IMR-90 (cell line): ENCODE results near the gene NLGN1. TPM values are rescaled to one million over a fixed set of nuclear protein-coding genes. Genes with fewer than 3 reads are reported as not detected.

Experiments
- ATAC-seq: fragments of 200-7000 bp; cut with Tn5 transposase; 2 replicates; pipeline ENCODE4 v1.9.1; 2020; ENCODE audit warnings: low read depth, mild to moderate bottlenecking, moderate library complexity
- BruUV-seq: library from RNA; stranded (reverse); fragments of 400-500 nt; replicated peaks from 2 replicates; lab custom pipeline; 2021; lab: Mats Ljungman, UMichigan
- CTCF ChIA-PET: fragments of 300-600 bp; formaldehyde crosslinking; extraction: SDS; loops from one replicate; lab custom pipeline; 2021; ENCODE audit warnings: antibody characterized with exemption; lab: Yijun Ruan, JAX
- POLR2A ChIA-PET: fragments of 300-600 bp; sonication (Branson Sonifier 250); formaldehyde crosslinking; loops from one replicate; lab custom pipeline; 2022; ENCODE audit warnings: antibody characterized with exemption; ENCODE audit not compliant: unreplicated experiment; lab: Charles Lee
- DNase-seq: peaks from one replicate; pipeline ENCODE4 v3.0.0; 2013
- H2AFZ ChIP-seq: replicated peaks from 2 replicates; pipeline ENCODE3; 2013; ENCODE audit warnings: low read length, mild to moderate bottlenecking; ENCODE audit not compliant: poor library complexity
- H2AK5ac ChIP-seq: 2 replicates; pipeline ENCODE4 v1.6.1; 2013; ENCODE audit warnings: low read depth, low read length, inconsistent platforms
- H2AK9ac ChIP-seq: replicated peaks from 2 replicates; pipeline ENCODE3; 2013; ENCODE audit warnings: mild to moderate bottlenecking, low read depth, low read length, moderate library complexity; ENCODE audit not compliant: poor library complexity
- H2BK120ac ChIP-seq: 2 replicates; pipeline ENCODE4 v1.6.1; 2013; ENCODE audit warnings: low read depth, low read length, inconsistent platforms
- H2BK15ac ChIP-seq: 3 replicates; pipeline ENCODE4 v1.6.1; 2013; ENCODE audit warnings: low read depth, low read length, inconsistent platforms
- H2BK20ac ChIP-seq: 2 replicates; pipeline ENCODE4 v1.6.1; 2013; ENCODE audit warnings: low read depth, mild to moderate bottlenecking, inconsistent platforms, low read length, moderate library complexity
- H2BK5ac ChIP-seq: 2 replicates; pipeline ENCODE4 v1.6.1; 2013; ENCODE audit warnings: mild to moderate bottlenecking, low read depth, low read length, inconsistent platforms; ENCODE audit not compliant: poor library complexity, severe bottlenecking
- H3K14ac ChIP-seq: replicated peaks from 2 replicates; pipeline ENCODE4 v1.6.1; 2013; ENCODE audit warnings: low read depth, low read length, inconsistent platforms
- H3K18ac ChIP-seq: 2 replicates; pipeline ENCODE4 v1.6.1; 2013; ENCODE audit warnings: low read depth, low read length, control low read depth
- H3K23ac ChIP-seq: 2 replicates; pipeline ENCODE4 v1.6.1; 2013; ENCODE audit warnings: low read depth, low read length, inconsistent platforms
- H3K27ac ChIP-seq: 2 replicates; pipeline ENCODE4 v1.5.1; 2013; ENCODE audit warnings: mild to moderate bottlenecking, control low read depth, low read length; ENCODE audit not compliant: insufficient read depth
- H3K27me3 ChIP-seq: 2 replicates; pipeline ENCODE4 v1.6.1; 2013; ENCODE audit warnings: low read length; ENCODE audit not compliant: control insufficient read depth, insufficient read depth
- H3K36me3 ChIP-seq: 2 replicates; pipeline ENCODE4 v1.6.1; 2013; ENCODE audit warnings: low read length, mixed read lengths; ENCODE audit not compliant: control insufficient read depth, insufficient read depth
- H3K4ac ChIP-seq: 2 replicates; pipeline ENCODE4 v1.6.1; 2013; ENCODE audit warnings: low read depth, low read length, inconsistent platforms
- H3K4me1 ChIP-seq: 2 replicates; pipeline ENCODE4 v1.6.1; 2013; ENCODE audit warnings: low read length, mixed read lengths; ENCODE audit not compliant: control insufficient read depth, insufficient read depth
- H3K4me2 ChIP-seq: 2 replicates; pipeline ENCODE4 v1.6.1; 2013; ENCODE audit warnings: low read depth, mild to moderate bottlenecking, control low read depth, low read length, moderate library complexity
- H3K4me3 ChIP-seq: 2 replicates; pipeline ENCODE4 v1.5.1; 2013; ENCODE audit warnings: low read depth, mild to moderate bottlenecking, control low read depth, low read length, moderate library complexity; ENCODE audit not compliant: insufficient read depth
- H3K56ac ChIP-seq: 2 replicates; pipeline ENCODE4 v1.6.1; 2013; ENCODE audit warnings: low read length, inconsistent platforms; ENCODE audit not compliant: insufficient read depth; ENCODE audit errors: extremely low read depth
- H3K79me1 ChIP-seq, 2 experiments: 2 replicates each; pipeline ENCODE4 v1.6.1; 2013; ENCODE audit warnings: low read length in 2 of 2, inconsistent platforms in 1 of 2, low read depth in 1 of 2
- H3K9ac ChIP-seq: 2 replicates; pipeline ENCODE4 v1.6.1; 2013; ENCODE audit warnings: low read depth, low read length, control low read depth
- H3K9me1 ChIP-seq: 2 replicates; pipeline ENCODE4 v1.6.1; 2013; ENCODE audit warnings: low read length, inconsistent platforms; ENCODE audit not compliant: insufficient read depth
- H3K9me3 ChIP-seq: 2 replicates; pipeline ENCODE4 v1.6.1; 2013; ENCODE audit warnings: low read length; ENCODE audit not compliant: control insufficient read depth, insufficient read depth
- H4K20me1 ChIP-seq: 2 replicates; pipeline ENCODE4 v1.6.1; 2013; ENCODE audit warnings: low read length, inconsistent platforms; ENCODE audit not compliant: insufficient read depth
- H4K5ac ChIP-seq: 2 replicates; pipeline ENCODE4 v1.6.1; 2013; ENCODE audit warnings: mild to moderate bottlenecking, low read depth, low read length, control low read depth
- H4K8ac ChIP-seq, 2 experiments: 2 replicates each; pipeline ENCODE4 v1.6.1; 2013; ENCODE audit warnings: low read depth in 2 of 2, low read length in 2 of 2, control low read depth in 1 of 2, inconsistent platforms in 1 of 2
- H4K91ac ChIP-seq: 2 replicates; pipeline ENCODE4 v1.6.1; 2013; ENCODE audit warnings: low read depth, low read length, inconsistent platforms; ENCODE audit not compliant: insufficient read depth
- CHD1 ChIP-seq: IDR thresholded peaks from 2 replicates; pipeline ENCODE4 v1.6.1; 2012; ENCODE audit warnings: low read depth, low read length, improper control_type of control experiment
- CTCF ChIP-seq: conservative IDR thresholded peaks from 2 replicates; pipeline ENCODE4 v1.5.1; 2012; ENCODE audit warnings: mild to moderate bottlenecking, low read depth, low read length, improper control_type of control experiment
- ELK1 ChIP-seq: fragments of 150-350 bp; IDR thresholded peaks from 2 replicates; pipeline ENCODE4 v1.6.1; 2016; ENCODE audit warnings: low read depth, mild to moderate bottlenecking, low read length, moderate library complexity, borderline replicate concordance
- FOS ChIP-seq: fragments of 150-350 bp; IDR thresholded peaks from 2 replicates; pipeline ENCODE4 v1.6.1; 2016; ENCODE audit warnings: low read depth, low read length
- MAZ ChIP-seq: IDR thresholded peaks from 2 replicates; pipeline ENCODE4 v1.6.1; 2012; ENCODE audit warnings: low read depth, mild to moderate bottlenecking, low read length, improper control_type of control experiment, moderate library complexity, borderline replicate concordance
- MXI1 ChIP-seq: IDR thresholded peaks from 2 replicates; pipeline ENCODE4 v1.6.1; 2012; ENCODE audit warnings: low read depth, mild to moderate bottlenecking, low read length, moderate library complexity, borderline replicate concordance
- RCOR1 ChIP-seq: IDR thresholded peaks from 2 replicates; pipeline ENCODE4 v1.6.1; 2012; ENCODE audit warnings: mild to moderate bottlenecking, low read length, improper control_type of control experiment; ENCODE audit not compliant: insufficient replicate concordance
- WGBS, 2 experiments: methylation state at CpG; one replicate each; pipeline versions ENCODE4 v1.1.5 to v1.1.7; 2013; ENCODE audit warnings: missing lambda C conversion rate in 2 of 2; ENCODE audit not compliant: insufficient read length in 1 of 2; ENCODE audit errors: extremely low coverage in 2 of 2; 5-methylcytosine and 5-hydroxymethylcytosine counted together
- dilution Hi-C: fragments of 300-500 bp; cut with HindIII; formaldehyde crosslinking; loops from one replicate; pipeline ENCODE4 v1.14.3; 2018; ENCODE audit warnings: low sequenced_read_pairs; ENCODE audit not compliant: unreplicated experiment
- in situ Hi-C: fragments of 300-500 bp; cut with MboI; formaldehyde crosslinking; loops from 3 replicates; pipeline ENCODE4 v1.14.3; 2019; ENCODE audit warnings: low sequenced_read_pairs, inconsistent platforms, mixed read lengths
- intact Hi-C: fragments of 100-400 bp; cut with micrococcal nuclease; formaldehyde crosslinking; loops from 2 replicates; pipeline ENCODE4 v1.10.0; 2022
- polyA plus RNA-seq, 3 experiments: library from polyadenylated mRNA; depleted of rRNA; stranded (reverse); fragments of >200 nt; gene quantifications; 2 replicates each; pipeline ENCODE4 v1.2.3, GENCODE V29; 2012; ENCODE audit warnings: low replicate concordance in 1 of 3
- total RNA-seq: library from RNA; depleted of rRNA; stranded (reverse); fragments of >200 nt; gene quantifications from 2 replicates; pipeline ENCODE4 v1.2.3, GENCODE V29; 2012

Gene NLGN1
- total and polyA plus RNA-seq, 2 of the 4 experiments (the other 2 are of a cell fraction), result 1.8 to 12.5 TPM

- Histone ChIP-seq H3K14ac (no peak overlapping the region), H3K4me3 (no peak overlapping the region), H2BK20ac (no peak overlapping the region), H3K23ac (no peak overlapping the region), H4K5ac (no peak overlapping the region), H3K18ac (no peak overlapping the region), H4K91ac (no peak overlapping the region), H2AK9ac (no peak overlapping the region), H3K9me1 (no peaks in the 10 kb centered on the region), H3K36me3 (no peaks in the 10 kb centered on the region), H3K9me3 (no peaks in the 10 kb centered on the region), H2BK120ac (no peak overlapping the region), H2AK5ac (no peak overlapping the region), H3K9ac (no peak overlapping the region), H2BK15ac (no peak overlapping the region), H3K56ac (no peak overlapping the region), H4K20me1 (no peaks in the 10 kb centered on the region), H3K4me1 (no peaks in the 10 kb centered on the region), H3K4ac (no peak overlapping the region), H3K27me3 (no peaks in the 10 kb centered on the region), H2AFZ (no peak overlapping the region), H3K27ac (no peak overlapping the region), H3K4me2 (no peak overlapping the region), H2BK5ac (no peak overlapping the region), H3K79me1 (no peaks in the 10 kb centered on the region), H4K8ac (no peak overlapping the region)
- ATAC-seq (no peak), DNase-seq (no peak)
- in situ Hi-C loops, result no loop called here
- ChIA-PET POLR2A (no interaction called here), CTCF (no interaction called here)
- BruUV-seq, result no TSS peak
- dilution Hi-C loops, result no loop called here
- WGBS, 2 experiments, result no CpG with 5 or more reads among the region's 4 CpGs
- TF ChIP-seq ELK1 (no peak), MXI1 (no peak), CTCF (no peak), RCOR1 (no peak), CHD1 (no peak), MAZ (no peak), FOS (no peak)
- intact Hi-C loops, result no loop called here
Measured at GRCh38 chr3:174058804-174059203, 661.3 kb downstream of the NLGN1 start.
